CD4-positive, alpha-beta T cell treated with Interferon alpha-2 for 1 hour (primary cell): ENCODE data around the gene CLSTN3.

Source experiments
- DNase-seq, 2 donors: peaks; one replicate each; pipeline ENCODE4 v3.0.0-alpha.2; 2020 to 2022

The CLSTN3 gene

GRCh38 chr12:7128681-7129286 lies 1.4 kb upstream of the CLSTN3 start, which contains the start of gene RBP5:
RBP5 (minus strand) TSS chr12:7128889; CDS start chr12:7128775, 114 bp downstream.
- DNase-seq = no peak

- DNase-seq = peak in 1 of 2 donors; percentile 22
Observed at GRCh38 chr12:7129287-7129871, 792 bp upstream of the CLSTN3 start.

GRCh38 chr12:7130701-7131501 lies 730 bp downstream of the CLSTN3 start:
- DNase-seq = peak; percentile 45 to 66

GRCh38 chr12:7131502-7131866 lies 1.3 kb downstream of the CLSTN3 start:
- DNase-seq = peak in 1 of 2 donors; percentile 40

GRCh38 chr12:7134396-7135166 lies 4.4 kb downstream of the CLSTN3 start:
- no peak for DNase-seq

GRCh38 chr12:7136071-7136470 lies 5.9 kb downstream of the CLSTN3 start:
- DNase-seq = no peak

GRCh38 chr12:7136676-7137075 lies 6.5 kb downstream of the CLSTN3 start:
- no peak for DNase-seq

GRCh38 chr12:7137908-7138307 lies 7.7 kb downstream of the CLSTN3 start:
- DNase-seq = no peak

- no peak for DNase-seq
Observed at GRCh38 chr12:7139200-7139599, 9.0 kb downstream of the CLSTN3 start.

GRCh38 chr12:7141351-7142005 lies 11.3 kb downstream of the CLSTN3 start:
- no peak for DNase-seq

GRCh38 chr12:7142056-7142644 lies 12.0 kb downstream of the CLSTN3 start:
- peak; percentile 38 to 68 for DNase-seq

GRCh38 chr12:7142809-7143465 lies 12.8 kb downstream of the CLSTN3 start:
- DNase-seq = no peak

- no peak for DNase-seq
Observed at GRCh38 chr12:7143564-7143963, 13.4 kb downstream of the CLSTN3 start.

- peak in 1 of 2 donors; percentile 44 for DNase-seq
Observed at GRCh38 chr12:7144414-7145120, 14.4 kb downstream of the CLSTN3 start.

GRCh38 chr12:7145671-7146070 lies 15.5 kb downstream of the CLSTN3 start:
- no peak for DNase-seq

- DNase-seq = no peak
Observed at GRCh38 chr12:7146228-7146627, 16.1 kb downstream of the CLSTN3 start.

- DNase-seq = no peak
Observed at GRCh38 chr12:7146906-7147305, 16.7 kb downstream of the CLSTN3 start.

GRCh38 chr12:7150356-7150755 lies 20.2 kb downstream of the CLSTN3 start:
- DNase-seq = no peak

- no peak for DNase-seq
Observed at GRCh38 chr12:7150841-7151240, 20.7 kb downstream of the CLSTN3 start.

GRCh38 chr12:7151532-7151931 lies 21.4 kb downstream of the CLSTN3 start:
- no peak for DNase-seq

GRCh38 chr12:7152818-7153217 lies 22.6 kb downstream of the CLSTN3 start:
- no peak for DNase-seq
